NCI-H82 treated with DMSO at 0.1 percent for 48 hours (cell line): Measurements from ENCODE around the gene RAVER2.
"Not testable (repeated sequence)": the region's sequence is repeated elsewhere in the genome, so short reads cannot be mapped to it uniquely, and the experiment has no call there.

Source experiments
- DNase-seq: peaks from one replicate; lab custom pipeline; 2025; ENCODE audit not compliant: unreplicated experiment; lab: John Stamatoyannopoulos, UW

Gene RAVER2

DNA sequence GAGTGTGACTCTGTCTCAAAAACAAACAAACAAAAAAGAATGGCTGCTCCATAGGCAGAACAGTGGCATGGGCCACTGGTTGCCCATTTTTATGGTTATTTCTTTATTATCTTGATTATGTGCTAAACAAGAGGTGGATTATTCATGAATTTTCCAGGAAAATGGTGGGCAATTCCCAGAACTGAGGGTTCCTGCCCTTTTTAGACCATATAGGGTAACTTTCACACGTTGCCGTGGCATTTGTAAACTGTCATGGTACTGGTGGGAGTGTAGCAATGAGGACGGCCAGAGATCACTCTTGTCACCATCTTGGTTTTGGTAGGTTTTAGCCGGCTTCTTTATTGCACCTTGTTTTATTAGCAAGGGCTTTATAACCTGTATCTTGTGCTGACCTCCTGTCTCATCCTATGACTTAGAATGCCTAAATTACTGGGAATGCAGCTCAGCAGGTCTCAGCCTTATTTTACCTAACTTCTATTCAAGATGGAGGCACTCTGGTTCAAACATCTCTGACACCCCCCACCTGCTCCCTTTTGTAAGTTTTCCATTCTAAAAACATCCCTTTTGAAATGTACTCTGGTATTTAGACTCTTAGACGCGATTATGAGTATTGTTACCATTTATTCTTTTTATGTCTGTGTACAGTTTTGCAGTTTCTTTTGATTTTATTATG, 57.1 kb downstream of the RAVER2 start:
- DNase-seq, result no peak

DNA sequence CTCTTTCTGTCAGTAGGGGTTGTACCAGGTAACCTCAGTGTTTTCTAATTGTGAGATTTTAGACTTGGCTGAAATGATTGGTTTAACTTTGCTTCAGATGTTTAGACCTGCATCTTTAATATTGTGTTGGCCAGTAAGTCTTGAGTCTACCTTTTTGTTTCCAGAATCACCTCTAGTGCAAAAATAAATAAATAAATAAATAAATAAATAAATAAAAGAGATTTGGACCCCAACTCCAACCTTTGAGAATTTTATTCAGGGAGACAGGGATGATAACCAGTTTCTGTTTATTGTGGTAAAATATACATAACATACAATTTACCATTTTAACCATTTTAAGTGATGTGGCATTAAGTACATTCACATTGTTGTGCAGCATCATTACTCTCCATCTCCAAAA, 64.4 kb downstream of the RAVER2 start:
- DNase-seq, result no peak

- DNase-seq, result no peak
These were observed 65.1 kb downstream of the RAVER2 start for GRCh38 chr1:64810001-64810400.

GRCh38 chr1:64811131-64811530, 66.3 kb downstream of the RAVER2 start:
- DNase-seq, result no peak

DNA sequence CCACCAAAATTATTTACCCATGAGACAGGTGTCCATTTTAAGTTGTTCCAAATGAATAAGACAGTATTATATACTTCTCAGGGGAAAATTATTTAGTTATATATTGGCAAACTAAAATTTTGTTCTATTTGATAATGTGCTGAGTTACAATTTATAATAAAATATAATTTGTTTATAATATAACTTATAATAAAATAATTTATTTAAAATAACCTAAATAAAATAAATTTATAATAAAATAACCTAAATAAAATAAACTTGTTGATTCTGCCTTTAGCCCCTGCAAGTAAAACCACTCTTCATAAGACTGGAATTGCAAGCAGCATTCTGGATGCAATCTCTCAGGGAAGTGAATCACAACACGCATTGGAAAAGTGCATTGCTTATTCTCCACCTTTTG, 69.6 kb downstream of the RAVER2 start:
- no peak for DNase-seq

GRCh38 chr1:64817364-64817763, 72.5 kb downstream of the RAVER2 start:
- DNase-seq, result not testable (repeated sequence)

DNA sequence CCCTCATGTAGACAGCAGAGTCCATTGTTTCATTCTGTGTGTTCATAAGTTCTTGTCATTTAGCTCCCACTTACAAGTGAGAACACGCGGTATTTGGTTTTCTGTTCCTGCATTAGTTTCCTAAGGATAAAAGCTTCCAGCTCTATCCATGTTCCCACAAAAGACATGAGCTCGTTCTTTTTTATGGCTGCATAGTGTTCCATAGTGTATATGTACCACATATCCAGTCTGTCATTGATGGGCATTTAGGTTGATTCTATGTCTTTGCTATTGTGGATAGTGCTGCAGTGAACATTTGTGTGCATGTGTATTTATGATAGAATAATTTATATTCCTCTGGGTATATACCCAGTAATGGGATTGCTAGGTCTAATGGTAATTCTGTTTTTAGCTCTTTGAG, 75.7 kb downstream of the RAVER2 start:
- DNase-seq, result not testable (repeated sequence)

- no peak for DNase-seq
These were observed 77.7 kb downstream of the RAVER2 start for GRCh38 chr1:64822621-64823020.

- DNase-seq, result peak; percentile 16
These were observed 79.0 kb downstream of the RAVER2 start for GRCh38 chr1:64823691-64824476.

GRCh38 chr1:64826991-64827390, 82.1 kb downstream of the RAVER2 start:
- no peak for DNase-seq

GRCh38 chr1:64828829-64829228, 84.0 kb downstream of the RAVER2 start:
- DNase-seq, result no peak

DNA sequence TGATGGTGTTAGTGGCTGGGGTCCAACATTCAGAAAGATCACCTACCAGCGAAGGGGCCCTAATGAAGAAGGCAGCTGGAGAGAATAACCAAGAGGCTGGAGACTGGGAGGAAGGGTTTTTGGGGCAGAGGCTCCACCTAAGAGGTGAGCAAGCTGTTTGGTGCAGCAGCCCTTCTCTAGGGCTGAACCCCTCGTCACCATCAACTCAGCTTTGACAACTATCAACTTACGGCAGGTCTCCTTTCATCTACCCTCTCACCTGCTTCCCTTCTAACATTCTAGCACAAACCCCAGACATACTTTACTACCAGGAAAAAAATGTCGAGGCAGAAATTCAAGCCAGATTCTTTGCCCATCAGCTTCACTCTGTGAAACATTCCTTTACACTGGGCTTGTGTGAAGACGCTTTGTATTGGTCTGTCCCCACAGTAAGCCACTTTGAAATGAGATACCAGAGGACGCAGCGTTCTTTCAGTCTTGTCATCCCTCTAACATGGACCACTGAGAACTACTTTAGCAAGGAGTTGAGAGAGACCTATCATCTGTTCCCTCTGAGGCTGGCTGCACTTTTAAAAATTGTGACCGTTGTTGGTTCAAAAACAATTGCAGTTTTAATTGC, 84.6 kb downstream of the RAVER2 start:
- no peak for DNase-seq

DNA sequence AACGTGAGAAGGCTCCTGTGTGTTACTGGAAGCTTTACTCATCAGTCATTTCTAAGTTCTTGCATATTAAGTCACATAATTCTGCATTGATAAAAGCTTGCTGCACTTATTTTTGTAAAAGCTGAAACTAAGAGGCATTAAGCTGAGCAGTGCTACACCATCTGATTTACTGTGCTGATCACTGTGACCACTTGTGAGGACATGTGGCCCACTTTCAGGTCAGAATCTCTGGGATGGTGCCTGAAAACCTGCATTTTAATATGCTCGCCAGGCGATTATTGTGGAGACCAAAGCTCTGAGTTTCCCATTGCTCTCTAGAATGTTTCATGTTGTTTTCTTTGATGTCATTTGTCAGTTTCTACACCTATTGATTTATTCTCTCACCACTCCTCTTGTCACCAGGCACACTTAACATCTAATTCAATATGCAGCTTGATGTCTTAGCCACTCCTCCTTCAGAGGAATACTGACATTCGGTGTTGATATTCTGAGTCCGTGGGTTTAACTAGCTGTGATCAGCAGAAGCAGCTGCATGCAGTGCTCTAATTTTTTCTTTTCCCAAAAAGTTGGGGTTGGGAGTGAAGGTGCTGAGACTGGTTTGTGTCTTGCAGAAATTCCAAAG, 85.3 kb downstream of the RAVER2 start:
- DNase-seq, result no peak

DNA sequence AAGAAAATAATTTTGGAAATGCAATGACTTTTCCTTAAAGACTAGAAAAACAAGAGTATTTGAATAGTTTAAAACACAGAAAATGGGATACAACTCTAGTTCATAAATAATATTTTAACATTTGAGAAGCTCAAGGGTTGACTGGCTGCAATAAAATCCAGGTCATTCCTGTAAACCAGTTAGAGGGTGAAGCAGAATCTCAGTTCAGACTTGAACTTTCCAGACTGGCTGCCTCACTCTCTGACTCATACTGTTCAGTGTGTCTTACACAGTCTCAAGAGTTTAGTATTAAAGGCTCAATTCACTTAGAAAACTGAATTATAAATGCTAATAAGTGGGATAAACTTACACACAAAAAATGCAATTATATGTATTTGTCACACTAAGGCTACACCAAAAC, 89.9 kb downstream of the RAVER2 start:
- DNase-seq, result no peak

DNA sequence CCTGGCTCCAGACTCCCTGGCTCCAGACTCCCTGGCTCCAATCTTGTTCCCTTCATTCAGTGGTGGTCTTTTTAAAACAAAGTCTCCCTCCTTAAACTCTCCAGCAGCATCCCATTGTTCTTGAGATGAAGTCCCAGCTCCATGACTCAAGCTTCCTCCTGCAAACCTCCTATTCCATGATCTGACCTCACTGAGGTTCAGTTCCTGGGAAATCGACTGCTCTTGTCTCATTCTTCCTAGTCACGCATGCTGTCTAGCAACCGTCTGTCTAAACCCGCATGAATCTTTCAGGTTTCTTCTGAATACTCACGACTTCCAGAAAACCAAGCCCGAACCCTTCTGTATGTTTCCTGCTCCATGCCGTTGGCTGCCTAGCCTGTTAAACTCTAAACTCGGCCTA, 91.9 kb downstream of the RAVER2 start:
- DNase-seq, result no peak

GRCh38 chr1:64838486-64838885, 93.6 kb downstream of the RAVER2 start:
- no peak for DNase-seq

DNA sequence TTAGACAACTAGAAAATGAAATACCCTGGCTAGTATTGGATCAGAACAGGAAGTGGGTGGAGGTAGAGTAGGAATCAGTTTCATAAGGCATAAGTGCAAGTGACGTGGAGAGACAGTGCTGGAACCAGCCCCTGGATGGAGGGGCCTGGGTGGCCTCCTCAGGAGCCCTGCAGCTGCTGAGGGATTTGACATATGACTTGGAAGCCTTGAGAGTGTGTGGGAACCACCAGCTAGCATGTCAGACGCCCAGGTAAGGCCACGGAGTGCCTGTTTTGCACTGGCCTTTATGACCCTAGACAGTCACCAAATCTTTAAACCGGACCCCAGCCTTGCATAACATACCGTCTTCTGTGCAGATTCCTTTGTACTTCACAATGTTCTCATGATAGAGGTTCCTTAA, 94.4 kb downstream of the RAVER2 start:
- DNase-seq, result no peak

DNA sequence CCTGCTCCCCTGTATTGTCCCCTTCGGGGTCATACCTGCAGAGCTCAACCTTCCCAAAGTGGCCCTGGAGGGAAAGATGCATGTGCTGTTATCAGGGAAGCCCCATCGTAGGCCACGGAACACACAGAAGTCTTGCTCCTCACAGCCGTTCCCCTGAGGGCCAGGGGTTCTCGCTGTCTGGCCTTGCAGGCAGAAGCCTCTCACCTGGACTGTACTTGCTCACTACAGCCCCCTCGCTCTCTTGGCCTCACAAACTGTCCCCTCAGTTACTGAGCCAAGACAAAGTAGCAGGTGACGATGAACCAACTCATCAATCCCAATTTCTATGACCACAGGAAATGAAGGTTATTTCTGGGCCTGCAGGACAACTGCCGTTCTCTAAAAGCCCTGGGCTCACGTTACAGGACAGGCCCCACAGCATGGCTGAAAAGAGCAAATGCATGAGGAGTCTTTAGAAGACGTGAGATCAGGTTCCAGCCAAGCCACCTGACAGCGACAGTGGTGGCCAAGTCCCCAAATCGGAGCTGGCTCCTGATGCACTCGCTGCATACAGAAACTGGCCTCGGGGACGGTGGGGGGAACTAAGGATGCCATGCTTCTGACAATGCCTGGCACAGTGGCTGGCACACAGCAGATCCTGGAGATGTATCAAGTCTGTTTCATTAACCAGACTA, 95.0 kb downstream of the RAVER2 start:
- DNase-seq, result no peak

- no peak for DNase-seq
These were observed 96.6 kb downstream of the RAVER2 start for GRCh38 chr1:64841330-64842065.

- no peak for DNase-seq
These were observed 97.3 kb downstream of the RAVER2 start for GRCh38 chr1:64842224-64842623.

GRCh38 chr1:64843675-64844074, 98.8 kb downstream of the RAVER2 start:
- no peak for DNase-seq
